ENCODE results near the gene MACROD2.

The MACROD2 gene

DNA sequence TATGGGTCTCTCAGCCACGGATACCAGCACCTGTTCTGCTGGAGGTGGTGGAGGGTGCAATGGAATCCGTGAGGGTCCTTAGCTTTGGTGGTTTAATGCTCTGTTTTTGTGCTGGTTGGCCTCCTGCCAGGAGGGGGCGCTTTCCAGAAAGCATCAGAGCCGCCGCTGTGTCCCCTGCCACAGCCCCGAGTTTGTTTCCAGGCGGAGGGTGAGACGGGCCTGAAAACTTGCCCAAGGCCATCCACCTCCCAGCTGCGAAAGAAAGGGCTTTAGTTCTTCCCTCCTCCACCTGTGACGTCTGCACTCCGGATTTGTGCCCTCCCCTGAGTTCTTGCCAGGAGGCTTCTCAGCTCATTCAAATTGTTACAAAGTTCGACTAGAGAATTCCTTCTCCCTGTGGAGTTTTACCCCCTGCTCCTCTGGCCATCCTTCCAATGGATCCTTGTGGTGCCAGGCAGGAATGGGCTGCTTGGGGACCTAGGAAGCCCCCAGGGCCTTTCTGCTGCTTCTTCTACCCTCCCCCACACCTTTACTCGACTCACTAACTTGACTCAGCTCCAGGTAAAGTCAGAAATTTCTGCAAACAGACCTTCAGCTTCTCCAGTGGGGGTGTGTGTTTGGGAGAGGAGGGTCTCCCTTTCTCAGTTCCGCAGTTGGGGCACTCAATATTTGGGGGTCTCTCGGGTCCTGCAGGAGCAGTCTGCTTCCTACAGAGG, 1704.3 kb downstream of the MACROD2 start:
- TF ChIP-seq, protein P1, sequence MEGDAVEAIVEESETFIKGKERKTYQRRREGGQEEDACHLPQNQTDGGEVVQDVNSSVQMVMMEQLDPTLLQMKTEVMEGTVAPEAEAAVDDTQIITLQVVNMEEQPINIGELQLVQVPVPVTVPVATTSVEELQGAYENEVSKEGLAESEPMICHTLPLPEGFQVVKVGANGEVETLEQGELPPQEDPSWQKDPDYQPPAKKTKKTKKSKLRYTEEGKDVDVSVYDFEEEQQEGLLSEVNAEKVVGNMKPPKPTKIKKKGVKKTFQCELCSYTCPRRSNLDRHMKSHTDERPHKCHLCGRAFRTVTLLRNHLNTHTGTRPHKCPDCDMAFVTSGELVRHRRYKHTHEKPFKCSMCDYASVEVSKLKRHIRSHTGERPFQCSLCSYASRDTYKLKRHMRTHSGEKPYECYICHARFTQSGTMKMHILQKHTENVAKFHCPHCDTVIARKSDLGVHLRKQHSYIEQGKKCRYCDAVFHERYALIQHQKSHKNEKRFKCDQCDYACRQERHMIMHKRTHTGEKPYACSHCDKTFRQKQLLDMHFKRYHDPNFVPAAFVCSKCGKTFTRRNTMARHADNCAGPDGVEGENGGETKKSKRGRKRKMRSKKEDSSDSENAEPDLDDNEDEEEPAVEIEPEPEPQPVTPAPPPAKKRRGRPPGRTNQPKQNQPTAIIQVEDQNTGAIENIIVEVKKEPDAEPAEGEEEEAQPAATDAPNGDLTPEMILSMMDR (conservative IDR thresholded peaks at IDR 0.05; ENCODE audit: low read depth, low read length): no peak
- no peak for DNase-seq (ENCODE audit: low read depth)
- H3K4me3 ChIP-seq (ENCODE audit: low read length): no peak overlapping the region

DNA sequence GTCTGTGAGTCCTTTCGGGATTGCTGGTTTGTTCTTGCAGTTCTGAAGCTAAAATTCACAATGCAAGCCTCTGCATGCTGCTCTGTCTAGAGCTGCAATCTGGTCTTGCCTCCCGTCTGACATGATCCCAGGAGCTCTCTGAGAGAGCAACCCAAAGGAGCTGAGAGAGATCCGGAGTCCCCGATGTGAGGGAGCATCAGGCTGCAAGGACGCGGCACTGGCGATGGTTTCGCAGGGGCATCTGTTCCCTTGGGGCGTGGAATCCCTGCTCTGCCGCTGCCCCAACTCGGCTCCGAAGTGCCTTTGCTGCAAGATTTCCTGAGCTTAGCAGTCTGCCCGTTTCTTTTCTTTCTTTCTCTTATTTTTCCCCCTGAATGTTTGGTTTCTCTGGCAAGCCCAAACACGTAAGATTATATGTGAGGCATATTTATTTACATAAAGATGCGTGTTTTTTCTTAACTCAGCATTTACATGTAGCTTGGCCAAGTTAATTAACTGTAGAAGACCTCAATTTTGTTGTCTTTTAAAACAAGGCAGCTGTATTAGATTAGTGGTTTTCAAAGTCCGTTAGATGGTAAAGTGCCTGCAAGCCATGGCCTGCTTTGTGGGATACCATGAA, 1704.9 kb downstream of the MACROD2 start:
- no peak for DNase-seq (ENCODE audit: low read depth)
- no peak overlapping the region for H3K4me3 ChIP-seq (ENCODE audit: low read length)
- TF ChIP-seq, protein P1 (conservative IDR thresholded peaks at IDR 0.05; ENCODE audit: low read depth, low read length): no peak

DNA sequence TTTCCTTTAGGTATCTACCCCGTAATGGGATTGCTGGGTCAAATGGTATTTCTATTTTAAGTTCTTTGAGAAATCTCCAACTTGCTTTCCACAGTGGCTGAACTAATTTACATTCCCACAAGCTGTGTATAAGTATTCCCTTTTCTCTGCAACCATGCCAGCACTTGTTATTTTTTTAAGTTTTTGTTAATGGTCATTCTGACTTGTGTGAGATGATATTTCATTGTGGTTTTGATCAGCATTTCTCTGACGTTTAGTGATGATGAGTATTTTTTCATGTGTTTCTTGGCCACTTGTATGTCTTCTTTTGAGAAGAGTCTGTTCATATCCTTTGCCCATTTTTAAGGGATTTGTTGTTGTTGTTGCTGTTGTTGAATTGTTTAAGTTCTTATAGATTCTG, 1706.8 kb downstream of the MACROD2 start:
- no peak overlapping the region for H3K4me3 ChIP-seq (ENCODE audit: low read length)
- TF ChIP-seq, protein P1 (conservative IDR thresholded peaks at IDR 0.05; ENCODE audit: low read depth, low read length): no peak
- no peak for DNase-seq (ENCODE audit: low read depth)

- no peak for DNase-seq (ENCODE audit: low read depth)
- no peak overlapping the region for H3K4me3 ChIP-seq (ENCODE audit: low read length)
- TF ChIP-seq, protein P1 (conservative IDR thresholded peaks at IDR 0.05; ENCODE audit: low read depth, low read length): no peak
Observed at GRCh38 chr20:15703171-15703911, 1708.0 kb downstream of the MACROD2 start.

- H3K4me3 ChIP-seq (ENCODE audit: low read length): no peak overlapping the region
Observed at GRCh38 chr20:15705975-15706374, 1710.7 kb downstream of the MACROD2 start.

GRCh38 chr20:15706719-15707118, 1711.4 kb downstream of the MACROD2 start:
- no peak overlapping the region for H3K4me3 ChIP-seq (ENCODE audit: low read length)
- DNase-seq (ENCODE audit: low read depth): no peak
- TF ChIP-seq, protein P1 (conservative IDR thresholded peaks at IDR 0.05; ENCODE audit: low read depth, low read length): no peak

More at GRCh38 chr20:15705975-15706374, 1710.7 kb downstream of the MACROD2 start:
- no peak for DNase-seq (ENCODE audit: low read depth)
- TF ChIP-seq, protein P1 (conservative IDR thresholded peaks at IDR 0.05; ENCODE audit: low read depth, low read length): no peak

Data from retinal pigment epithelial cell (primary cell).